AG10803 (cell line): ENCODE data around the gene GPX7.

Experiments used
- DNase-seq: peaks from one replicate; pipeline ENCODE4 v3.0.0; 2010; ENCODE audit warnings: low read depth
- H3K4me3 ChIP-seq: 2 replicates; pipeline ENCODE4 v1.5.1; 2011; ENCODE audit warnings: mild to moderate bottlenecking, low read length, control low read depth
- CTCF ChIP-seq: conservative IDR thresholded peaks from 2 replicates; pipeline ENCODE4 v1.5.1; 2011; ENCODE audit warnings: mild to moderate bottlenecking, low read length, control low read depth, inconsistent platforms

Gene GPX7

GRCh38 chr1:52588535-52588934 lies 13.6 kb upstream of the GPX7 start:
- H3K4me3 ChIP-seq = no peak overlapping the region

GRCh38 chr1:52590266-52590665 lies 11.9 kb upstream of the GPX7 start:
- no peak for TF ChIP-seq CTCF
- H3K4me3 ChIP-seq = no peak overlapping the region
- no peak for DNase-seq

More at GRCh38 chr1:52588535-52588934, 13.6 kb upstream of the GPX7 start:
- no peak for DNase-seq
- no peak for TF ChIP-seq CTCF

- no peak for DNase-seq
- no peak overlapping the region for H3K4me3 ChIP-seq
- no peak for TF ChIP-seq CTCF
Observed at GRCh38 chr1:52592637-52593323, 9.4 kb upstream of the GPX7 start.

GRCh38 chr1:52593495-52593894 lies 8.7 kb upstream of the GPX7 start:
- no peak overlapping the region for H3K4me3 ChIP-seq
- TF ChIP-seq CTCF = no peak
- no peak for DNase-seq

GRCh38 chr1:52595061-52595460 lies 7.1 kb upstream of the GPX7 start:
- no peak overlapping the region for H3K4me3 ChIP-seq
- no peak for DNase-seq
- no peak for TF ChIP-seq CTCF

- no peak for TF ChIP-seq CTCF
- no peak overlapping the region for H3K4me3 ChIP-seq
- no peak for DNase-seq
Observed at GRCh38 chr1:52597912-52598311, 4.3 kb upstream of the GPX7 start.

- TF ChIP-seq CTCF = no peak
- no peak for DNase-seq
- H3K4me3 ChIP-seq = no peak overlapping the region
Observed at GRCh38 chr1:52598729-52599128, 3.4 kb upstream of the GPX7 start.
